Karpas-422 (cell line): Measurements from ENCODE around the gene AP1S2. TPM values are rescaled to one million over a fixed set of nuclear protein-coding genes. Genes with fewer than 3 reads are reported as not detected.

ENCODE experiments used
- DNase-seq: peaks from one replicate; pipeline ENCODE4 v3.0.0-alpha.2; 2015
- H2AFZ ChIP-seq: fragments of 200-600 bp; sonication (generic); 2 replicates; pipeline ENCODE4 v1.6.1; 2014; ENCODE audit warnings: antibody characterized with exemption, low read length, mixed read lengths
- H3K27ac ChIP-seq: fragments of 200-600 bp; sonication (generic); 2 replicates; pipeline ENCODE4 v1.5.1; 2014; ENCODE audit warnings: mild to moderate bottlenecking, low read length, moderate library complexity
- H3K27me3 ChIP-seq: fragments of 200-600 bp; sonication (generic); 2 replicates; pipeline ENCODE4 v1.6.1; 2014; ENCODE audit warnings: low read length, mixed read lengths
- H3K36me3 ChIP-seq: fragments of 200-600 bp; sonication (generic); 2 replicates; pipeline ENCODE4 v1.6.1; 2014; ENCODE audit warnings: low read length, mixed read lengths; ENCODE audit not compliant: insufficient read depth
- H3K4me1 ChIP-seq: fragments of 200-600 bp; sonication (generic); 2 replicates; pipeline ENCODE4 v1.6.1; 2014; ENCODE audit warnings: mild to moderate bottlenecking, low read length, mixed read lengths
- H3K4me2 ChIP-seq: fragments of 200-600 bp; sonication (generic); 2 replicates; pipeline ENCODE4 v1.6.1; 2014; ENCODE audit warnings: low read length, low read depth, mild to moderate bottlenecking; ENCODE audit not compliant: poor library complexity, severe bottlenecking
- H3K4me3 ChIP-seq: fragments of 200-600 bp; sonication (generic); 2 replicates; pipeline ENCODE4 v1.5.1; 2014; ENCODE audit warnings: mild to moderate bottlenecking, antibody characterized with exemption, low read length, mixed read lengths
- H3K79me2 ChIP-seq: fragments of 200-600 bp; sonication (generic); 2 replicates; pipeline ENCODE4 v1.6.1; 2014; ENCODE audit warnings: mild to moderate bottlenecking, low read length, mixed read lengths
- H3K9ac ChIP-seq: fragments of 200-600 bp; sonication (generic); 2 replicates; pipeline ENCODE4 v1.6.0; 2014; ENCODE audit warnings: low read length
- H3K9me2 ChIP-seq: fragments of 200-600 bp; sonication (generic), shearing (Covaris generic); replicated peaks from 2 replicates; pipeline ENCODE4 v1.6.0; 2014; ENCODE audit warnings: mild to moderate bottlenecking, low read length, moderate library complexity; ENCODE audit not compliant: insufficient read depth
- H3K9me3 ChIP-seq: fragments of 300-700, 200-600 bp; sonication (generic); 2 replicates; pipeline ENCODE4 v1.6.1; 2014; ENCODE audit warnings: low read length, mixed read lengths
- H4K20me1 ChIP-seq: fragments of 200-600 bp; sonication (generic); 2 replicates; pipeline ENCODE4 v1.6.1; 2014; ENCODE audit warnings: mild to moderate bottlenecking, antibody characterized with exemption, low read length, low read depth; ENCODE audit not compliant: insufficient read depth
- total RNA-seq: library from RNA; depleted of rRNA; stranded (reverse); fragments of >200 nt; shearing (Covaris generic); gene quantifications from 2 replicates; pipeline ENCODE4 v1.2.3, GENCODE V29; 2014; ENCODE audit warnings: low replicate concordance; rRNA removed

Gene AP1S2
- total RNA-seq, 1 experiment from 2014 or later = 55.4 TPM

GRCh38 chrX:15789979-15790768 lies 64.4 kb downstream of the AP1S2 start, which contains the start of gene ZRSR2:
TSS of gene ZRSR2 (plus strand) at chrX:15790484. CDS start at chrX:15790496, 12 bp downstream.
- Histone ChIP-seq H3K9me2 (no peaks in the 10 kb centered on the region), H4K20me1 (no peaks in the 10 kb centered on the region), H3K36me3 (peaks cover 10% of the 10 kb centered on the region; the same call in 1 of the 2 replicates), H3K9ac (peak within 1 kb of the TSS; percentile 75), H3K79me2 (peaks cover 42% of the 10 kb centered on the region), H3K9me3 (no peaks in the 10 kb centered on the region), H3K27me3 (no peaks in the 10 kb centered on the region), H3K4me1 (peaks cover 29% of the 10 kb centered on the region), H3K4me3 (peak within 1 kb of the TSS; percentile 90), H3K27ac (peak within 1 kb of the TSS; percentile 87), H2AFZ (peak within 1 kb of the TSS; percentile 76), H3K4me2 (peak within 1 kb of the TSS; percentile 73)
- peak; percentile 98 for DNase-seq

- H3K9me2 ChIP-seq = no peaks in the 10 kb centered on the region
- H3K27ac ChIP-seq = no peak overlapping the region
- H3K79me2 ChIP-seq = peaks cover 10% of the 10 kb centered on the region
- no peak overlapping the region for H3K4me2 ChIP-seq
- no peak overlapping the region for H3K4me3 ChIP-seq
- H3K27me3 ChIP-seq = no peaks in the 10 kb centered on the region
- no peak for DNase-seq
- H2AFZ ChIP-seq = no peak overlapping the region
- peaks cover 6% of the 10 kb centered on the region; the same call in 1 of the 2 replicates for H3K36me3 ChIP-seq
- H3K4me1 ChIP-seq = peaks cover 28% of the 10 kb centered on the region
- H3K9ac ChIP-seq = no peak overlapping the region
- H3K9me3 ChIP-seq = no peaks in the 10 kb centered on the region
- H4K20me1 ChIP-seq = no peaks in the 10 kb centered on the region
Observed at GRCh38 chrX:15786915-15787314, 67.7 kb downstream of the AP1S2 start.

DNA sequence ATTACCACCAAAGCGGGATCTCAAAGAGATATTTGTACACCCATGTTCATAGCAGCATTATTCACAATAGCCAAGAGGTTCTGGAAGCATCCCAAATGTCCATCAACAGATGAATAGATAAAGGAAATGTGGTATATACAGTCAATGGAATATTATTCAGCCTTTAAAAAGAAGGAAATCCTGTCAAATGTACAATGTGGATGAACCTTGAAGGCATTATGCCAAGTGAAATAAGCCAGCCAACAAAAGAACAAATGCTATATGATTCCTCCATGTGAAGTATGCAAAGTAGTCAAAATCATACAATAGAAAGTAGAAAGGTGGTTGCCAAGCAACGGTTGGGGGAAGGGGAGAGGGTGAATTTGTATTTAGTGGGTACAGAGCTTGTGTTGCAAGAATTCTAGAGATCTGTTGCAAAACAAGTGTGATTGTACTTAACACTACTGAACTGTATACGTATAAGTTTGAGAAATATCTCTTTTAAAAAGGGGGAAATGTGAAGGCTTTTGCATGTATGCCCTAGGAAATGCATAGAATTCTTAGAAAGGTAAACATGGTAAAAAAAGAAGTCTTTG lies 69.3 kb downstream of the AP1S2 start:
- Histone ChIP-seq H2AFZ (no peak overlapping the region), H3K9me3 (no peaks in the 10 kb centered on the region), H3K27me3 (no peaks in the 10 kb centered on the region), H3K4me2 (no peak overlapping the region), H4K20me1 (no peaks in the 10 kb centered on the region), H3K79me2 (no peaks in the 10 kb centered on the region), H3K36me3 (peaks cover 6% of the 10 kb centered on the region; the same call in 1 of the 2 replicates), H3K4me3 (no peak overlapping the region), H3K27ac (no peak overlapping the region), H3K9ac (no peak overlapping the region), H3K9me2 (no peaks in the 10 kb centered on the region), H3K4me1 (peaks cover 26% of the 10 kb centered on the region)
- DNase-seq = peak; percentile 44

- no peaks in the 10 kb centered on the region for H3K9me2 ChIP-seq
- H3K9ac ChIP-seq = peak overlapping the region; percentile 54
- H3K4me1 ChIP-seq = peaks cover 20% of the 10 kb centered on the region
- H4K20me1 ChIP-seq = no peaks in the 10 kb centered on the region
- H3K79me2 ChIP-seq = no peaks in the 10 kb centered on the region
- H2AFZ ChIP-seq = peak overlapping the region; percentile 73; the same call in 1 of the 2 replicates
- no peaks in the 10 kb centered on the region for H3K9me3 ChIP-seq
- H3K27me3 ChIP-seq = no peaks in the 10 kb centered on the region
- H3K27ac ChIP-seq = peak overlapping the region; percentile 72
- DNase-seq = peak; percentile 50
- peaks cover 17% of the 10 kb centered on the region; the same call in 1 of the 2 replicates for H3K36me3 ChIP-seq
- peak overlapping the region; percentile 55; the same call in 1 of the 2 replicates for H3K4me3 ChIP-seq
- peak overlapping the region; percentile 66 for H3K4me2 ChIP-seq
Observed at GRCh38 chrX:15781961-15782699, 72.5 kb downstream of the AP1S2 start.

Other genes with a start within 250 kb of the AP1S2 start
- 0.18 and 0.86 TPM in 2 replicates for gene CLTRN, start 190.0 kb downstream of the AP1S2 start, total RNA-seq
- 11.6 and 14.1 TPM in 2 replicates for gene CA5B, start 116.5 kb downstream of the AP1S2 start, total RNA-seq
- 13.4 and 18.3 TPM in 2 replicates for gene ZRSR2, start 64.3 kb downstream of the AP1S2 start, total RNA-seq